ENCODE data around the gene ATG4D.

ATG4D gene

DNA sequence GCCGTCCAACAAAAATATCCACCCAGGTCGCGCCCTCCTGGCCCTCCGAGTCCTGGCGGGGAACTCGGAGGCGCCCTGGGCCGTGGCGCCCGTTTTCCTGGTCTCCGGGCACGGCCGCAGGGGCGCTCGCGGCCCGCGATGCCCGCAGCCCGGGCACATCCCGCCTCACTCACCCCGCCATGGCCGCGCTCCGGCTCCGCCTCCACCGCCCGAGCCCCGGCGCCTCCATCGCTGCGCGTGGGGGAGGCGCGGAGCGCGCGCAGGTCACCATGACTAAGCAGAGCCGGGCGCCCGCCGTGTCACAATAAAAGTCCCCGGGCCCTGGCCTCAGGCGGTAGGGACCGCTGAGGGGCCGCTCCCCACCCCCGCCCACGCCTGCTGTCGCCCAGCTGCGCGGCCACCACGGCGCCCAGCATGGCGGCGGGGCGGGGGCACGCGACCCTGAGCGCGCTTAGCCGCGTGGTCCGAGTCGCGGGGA is 41.1 kb upstream of the ATG4D start (continued):
- TF ChIP-seq ZBTB44 (tag by site-specific recombination; IDR thresholded peaks at IDR 0.05) (no peak; the same call in 1 of the 2 replicates), ZNF10 (tag by site-specific recombination; IDR thresholded peaks at IDR 0.05) (no peak), ZNF571 (tag by site-specific recombination; IDR thresholded peaks at IDR 0.05) (no peak), ZNF585B (tag by site-specific recombination; IDR thresholded peaks at IDR 0.05) (no peak), ZNF19 (tag by site-specific recombination; IDR thresholded peaks at IDR 0.05; ENCODE audit: low read depth) (no peak), ZNF133 (tag by site-specific recombination; IDR thresholded peaks at IDR 0.05) (no peak), ZNF76 (tag by site-specific recombination; IDR thresholded peaks at IDR 0.05; ENCODE audit: borderline replicate concordance, low read depth) (no peak), ZNF132 (tag by site-specific recombination; IDR thresholded peaks at IDR 0.05; ENCODE audit: borderline replicate concordance) (no peak), HOXD13 (CRISPR knock-in tag; IDR thresholded peaks at IDR 0.05; ENCODE audit: borderline replicate concordance) (no peak), ZNF658 (tag by site-specific recombination; IDR thresholded peaks at IDR 0.05) (no peak), KLF8 (tag by site-specific recombination; IDR thresholded peaks at IDR 0.05) (no peak), ZNF311 (tag by site-specific recombination; IDR thresholded peaks at IDR 0.05; ENCODE audit: borderline replicate concordance) (no peak), ZNF221 (tag by site-specific recombination; IDR thresholded peaks at IDR 0.05; ENCODE audit: borderline replicate concordance) (0 out of 2 replicates have a peak, but pooled peaks have one; percentile 13), ZNF138 (tag by site-specific recombination; IDR thresholded peaks at IDR 0.05; ENCODE audit: borderline replicate concordance) (no peak), TCF7L2 (IDR thresholded peaks at IDR 0.05; ENCODE audit: borderline replicate concordance, low read depth, low read length) (no peak), HOXA7 (CRISPR knock-in tag; IDR thresholded peaks at IDR 0.05; ENCODE audit: borderline replicate concordance) (no peak), ZNF280D (tag by site-specific recombination; IDR thresholded peaks at IDR 0.05) (no peak), ZNF211 (tag by site-specific recombination; IDR thresholded peaks at IDR 0.05; ENCODE audit: low read depth) (no peak), ZNF555 (tag by site-specific recombination; conservative IDR thresholded peaks at IDR 0.05) (no peak), ZNF501 (tag by site-specific recombination; IDR thresholded peaks at IDR 0.05) (no peak), ZNF623 (tag by site-specific recombination; IDR thresholded peaks at IDR 0.05) (no peak), ZNF280C (tag by site-specific recombination; IDR thresholded peaks at IDR 0.05) (no peak), ZNF48 (tag by site-specific recombination; IDR thresholded peaks at IDR 0.05) (no peak), ZNF292 (tag by site-specific recombination; IDR thresholded peaks at IDR 0.05; ENCODE audit: borderline replicate concordance, low read depth) (no peak)
- TF ChIP-seq, protein P1, sequence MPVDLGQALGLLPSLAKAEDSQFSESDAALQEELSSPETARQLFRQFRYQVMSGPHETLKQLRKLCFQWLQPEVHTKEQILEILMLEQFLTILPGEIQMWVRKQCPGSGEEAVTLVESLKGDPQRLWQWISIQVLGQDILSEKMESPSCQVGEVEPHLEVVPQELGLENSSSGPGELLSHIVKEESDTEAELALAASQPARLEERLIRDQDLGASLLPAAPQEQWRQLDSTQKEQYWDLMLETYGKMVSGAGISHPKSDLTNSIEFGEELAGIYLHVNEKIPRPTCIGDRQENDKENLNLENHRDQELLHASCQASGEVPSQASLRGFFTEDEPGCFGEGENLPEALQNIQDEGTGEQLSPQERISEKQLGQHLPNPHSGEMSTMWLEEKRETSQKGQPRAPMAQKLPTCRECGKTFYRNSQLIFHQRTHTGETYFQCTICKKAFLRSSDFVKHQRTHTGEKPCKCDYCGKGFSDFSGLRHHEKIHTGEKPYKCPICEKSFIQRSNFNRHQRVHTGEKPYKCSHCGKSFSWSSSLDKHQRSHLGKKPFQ (tag by site-specific recombination; IDR thresholded peaks at IDR 0.05): no peak
- TF ChIP-seq, protein P2, sequence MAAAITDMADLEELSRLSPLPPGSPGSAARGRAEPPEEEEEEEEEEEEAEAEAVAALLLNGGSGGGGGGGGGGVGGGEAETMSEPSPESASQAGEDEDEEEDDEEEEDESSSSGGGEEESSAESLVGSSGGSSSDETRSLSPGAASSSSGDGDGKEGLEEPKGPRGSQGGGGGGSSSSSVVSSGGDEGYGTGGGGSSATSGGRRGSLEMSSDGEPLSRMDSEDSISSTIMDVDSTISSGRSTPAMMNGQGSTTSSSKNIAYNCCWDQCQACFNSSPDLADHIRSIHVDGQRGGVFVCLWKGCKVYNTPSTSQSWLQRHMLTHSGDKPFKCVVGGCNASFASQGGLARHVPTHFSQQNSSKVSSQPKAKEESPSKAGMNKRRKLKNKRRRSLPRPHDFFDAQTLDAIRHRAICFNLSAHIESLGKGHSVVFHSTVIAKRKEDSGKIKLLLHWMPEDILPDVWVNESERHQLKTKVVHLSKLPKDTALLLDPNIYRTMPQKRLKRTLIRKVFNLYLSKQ (tag by site-specific recombination; IDR thresholded peaks at IDR 0.05; ENCODE audit: borderline replicate concordance): no peak
- TF ChIP-seq, protein P3, sequence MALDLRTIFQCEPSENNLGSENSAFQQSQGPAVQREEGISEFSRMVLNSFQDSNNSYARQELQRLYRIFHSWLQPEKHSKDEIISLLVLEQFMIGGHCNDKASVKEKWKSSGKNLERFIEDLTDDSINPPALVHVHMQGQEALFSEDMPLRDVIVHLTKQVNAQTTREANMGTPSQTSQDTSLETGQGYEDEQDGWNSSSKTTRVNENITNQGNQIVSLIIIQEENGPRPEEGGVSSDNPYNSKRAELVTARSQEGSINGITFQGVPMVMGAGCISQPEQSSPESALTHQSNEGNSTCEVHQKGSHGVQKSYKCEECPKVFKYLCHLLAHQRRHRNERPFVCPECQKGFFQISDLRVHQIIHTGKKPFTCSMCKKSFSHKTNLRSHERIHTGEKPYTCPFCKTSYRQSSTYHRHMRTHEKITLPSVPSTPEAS (tag by site-specific recombination; IDR thresholded peaks at IDR 0.05): no peak
- TF ChIP-seq, protein P4, sequence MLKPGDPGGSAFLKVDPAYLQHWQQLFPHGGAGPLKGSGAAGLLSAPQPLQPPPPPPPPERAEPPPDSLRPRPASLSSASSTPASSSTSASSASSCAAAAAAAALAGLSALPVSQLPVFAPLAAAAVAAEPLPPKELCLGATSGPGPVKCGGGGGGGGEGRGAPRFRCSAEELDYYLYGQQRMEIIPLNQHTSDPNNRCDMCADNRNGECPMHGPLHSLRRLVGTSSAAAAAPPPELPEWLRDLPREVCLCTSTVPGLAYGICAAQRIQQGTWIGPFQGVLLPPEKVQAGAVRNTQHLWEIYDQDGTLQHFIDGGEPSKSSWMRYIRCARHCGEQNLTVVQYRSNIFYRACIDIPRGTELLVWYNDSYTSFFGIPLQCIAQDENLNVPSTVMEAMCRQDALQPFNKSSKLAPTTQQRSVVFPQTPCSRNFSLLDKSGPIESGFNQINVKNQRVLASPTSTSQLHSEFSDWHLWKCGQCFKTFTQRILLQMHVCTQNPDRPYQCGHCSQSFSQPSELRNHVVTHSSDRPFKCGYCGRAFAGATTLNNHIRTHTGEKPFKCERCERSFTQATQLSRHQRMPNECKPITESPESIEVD (tag by site-specific recombination; IDR thresholded peaks at IDR 0.05): no peak
